SU-DHL-6 (cell line): ENCODE measurements around the gene ADAMTS12.

Source experiments
- EZH2phosphoT487 ChIP-seq: fragments of 200-600 bp; sonication (generic), shearing (Covaris generic); conservative IDR thresholded peaks from 2 replicates; pipeline ENCODE4 v1.6.1; 2018; ENCODE audit warnings: mild to moderate bottlenecking, antibody characterized with exemption, low read length, moderate library complexity, mixed read lengths
- TF ChIP-seq, protein P1 (sequence below): fragments of 200-600 bp; sonication (generic); IDR thresholded peaks from one replicate; pipeline ENCODE4 v1.5.1; 2017; ENCODE audit warnings: antibody characterized with exemption, mild to moderate bottlenecking, low read length, moderate library complexity; ENCODE audit not compliant: insufficient read depth, poor library complexity, severe bottlenecking

DNA sequence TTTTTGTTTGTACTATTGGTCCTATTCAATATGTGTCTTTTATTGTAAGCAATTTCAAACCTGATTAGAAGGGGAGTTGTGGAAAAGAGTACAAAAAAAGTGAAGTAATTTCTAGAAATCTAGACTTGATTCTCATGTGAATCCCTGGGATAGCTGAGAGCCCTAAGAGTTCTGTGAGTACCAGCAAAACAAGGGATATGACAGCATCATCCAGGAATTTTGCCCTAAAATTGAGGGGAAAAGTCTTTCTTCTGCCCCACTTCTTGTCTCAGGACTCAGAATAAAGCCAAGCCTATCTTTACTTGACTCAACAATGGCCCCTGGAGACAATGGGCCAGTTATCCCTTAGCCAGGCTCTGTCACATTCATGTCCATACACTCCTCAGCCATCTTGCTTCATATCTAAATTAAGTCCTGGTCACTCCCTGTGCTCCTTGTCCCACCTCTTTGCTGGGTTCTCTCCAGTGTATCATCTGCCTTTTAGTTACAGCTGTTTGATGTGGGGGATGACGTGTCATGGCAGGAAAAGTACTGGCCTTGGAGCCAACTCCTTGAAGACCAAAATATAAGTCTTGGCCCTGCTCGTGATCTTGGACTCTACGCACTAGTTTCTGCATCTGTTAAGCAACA is 81.2 kb downstream of the ADAMTS12 start:
- TF ChIP-seq, protein P1, sequence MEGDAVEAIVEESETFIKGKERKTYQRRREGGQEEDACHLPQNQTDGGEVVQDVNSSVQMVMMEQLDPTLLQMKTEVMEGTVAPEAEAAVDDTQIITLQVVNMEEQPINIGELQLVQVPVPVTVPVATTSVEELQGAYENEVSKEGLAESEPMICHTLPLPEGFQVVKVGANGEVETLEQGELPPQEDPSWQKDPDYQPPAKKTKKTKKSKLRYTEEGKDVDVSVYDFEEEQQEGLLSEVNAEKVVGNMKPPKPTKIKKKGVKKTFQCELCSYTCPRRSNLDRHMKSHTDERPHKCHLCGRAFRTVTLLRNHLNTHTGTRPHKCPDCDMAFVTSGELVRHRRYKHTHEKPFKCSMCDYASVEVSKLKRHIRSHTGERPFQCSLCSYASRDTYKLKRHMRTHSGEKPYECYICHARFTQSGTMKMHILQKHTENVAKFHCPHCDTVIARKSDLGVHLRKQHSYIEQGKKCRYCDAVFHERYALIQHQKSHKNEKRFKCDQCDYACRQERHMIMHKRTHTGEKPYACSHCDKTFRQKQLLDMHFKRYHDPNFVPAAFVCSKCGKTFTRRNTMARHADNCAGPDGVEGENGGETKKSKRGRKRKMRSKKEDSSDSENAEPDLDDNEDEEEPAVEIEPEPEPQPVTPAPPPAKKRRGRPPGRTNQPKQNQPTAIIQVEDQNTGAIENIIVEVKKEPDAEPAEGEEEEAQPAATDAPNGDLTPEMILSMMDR: no peak
- TF ChIP-seq EZH2phosphoT487: no peak
